GOT3 (cell line): ENCODE results near the gene KLK5.
"Not testable (repeated sequence)": the region's sequence is repeated elsewhere in the genome, so short reads cannot be mapped to it uniquely, and the experiment has no call there.

Source experiments
- DNase-seq: peaks from one replicate; lab custom pipeline; 2025; ENCODE audit warnings: mixed read lengths; lab: John Stamatoyannopoulos, UW

Gene KLK5, protein sequence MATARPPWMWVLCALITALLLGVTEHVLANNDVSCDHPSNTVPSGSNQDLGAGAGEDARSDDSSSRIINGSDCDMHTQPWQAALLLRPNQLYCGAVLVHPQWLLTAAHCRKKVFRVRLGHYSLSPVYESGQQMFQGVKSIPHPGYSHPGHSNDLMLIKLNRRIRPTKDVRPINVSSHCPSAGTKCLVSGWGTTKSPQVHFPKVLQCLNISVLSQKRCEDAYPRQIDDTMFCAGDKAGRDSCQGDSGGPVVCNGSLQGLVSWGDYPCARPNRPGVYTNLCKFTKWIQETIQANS

GRCh38 chr19:50952910-50953309 lies at the start of gene KLK5:
KLK5 (minus strand) TSS chr19:50953038; CDS start chr19:50952657, 381 bp downstream.
- DNase-seq, result no peak

GRCh38 chr19:51002089-51002532 lies 49.3 kb upstream of the KLK5 start:
- DNase-seq, result no peak

- DNase-seq, result no peak
Measured at GRCh38 chr19:51001515-51001914, 48.7 kb upstream of the KLK5 start, which contains the start of gene KLK8. KLK8 (minus strand) TSS chr19:51001604; CDS start chr19:51001167, 437 bp downstream.

- DNase-seq, result no peak
Measured at GRCh38 chr19:51000981-51001380, 48.1 kb upstream of the KLK5 start.

- no peak for DNase-seq
Measured at GRCh38 chr19:51000426-51000825, 47.6 kb upstream of the KLK5 start.

- DNase-seq, result no peak
Measured at GRCh38 chr19:50998686-50999085, 45.8 kb upstream of the KLK5 start.

GRCh38 chr19:50998061-50998460 lies 45.2 kb upstream of the KLK5 start:
- no peak for DNase-seq

DNA sequence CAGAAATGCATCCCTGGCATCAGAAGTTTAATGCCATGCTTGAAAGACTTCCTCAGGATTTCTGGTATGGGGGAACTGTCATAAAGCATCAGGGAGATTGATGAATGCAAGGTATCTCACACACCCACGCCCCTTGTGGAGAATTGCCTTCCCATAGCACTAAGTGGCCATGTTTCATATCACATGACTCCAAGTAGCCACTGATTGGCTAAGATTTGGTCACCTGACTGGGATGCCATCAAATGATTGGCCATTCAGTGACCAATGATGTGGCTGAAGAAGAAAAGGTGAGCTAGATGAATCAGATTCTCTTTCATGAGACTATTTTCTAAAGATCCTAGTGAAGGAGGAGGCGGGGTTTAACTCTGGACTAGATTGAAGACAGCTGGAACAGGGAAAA lies 41.3 kb upstream of the KLK5 start:
- DNase-seq, result no peak

- no peak for DNase-seq
Measured at GRCh38 chr19:50992666-50993035, 39.8 kb upstream of the KLK5 start.

DNA sequence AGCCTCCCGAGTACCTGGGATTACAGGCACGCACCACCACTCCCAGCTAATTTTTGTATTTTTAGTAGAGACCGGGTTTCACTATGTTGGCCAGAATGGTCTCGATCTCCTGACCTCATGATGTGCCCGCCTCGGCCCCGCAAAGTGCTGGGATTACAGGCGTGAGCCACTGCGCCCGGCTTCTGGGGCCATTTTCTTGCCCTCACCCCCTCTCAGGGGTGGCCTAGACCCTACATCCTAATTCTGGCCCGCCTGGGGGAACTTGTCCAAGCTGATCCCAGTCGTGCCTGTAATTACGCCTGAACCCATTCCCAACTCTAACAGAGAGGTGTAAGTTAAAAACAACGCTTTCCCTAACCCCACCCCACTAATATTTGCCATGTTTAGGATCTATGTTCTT lies 31.6 kb upstream of the KLK5 start:
- not testable (repeated sequence) for DNase-seq

DNA sequence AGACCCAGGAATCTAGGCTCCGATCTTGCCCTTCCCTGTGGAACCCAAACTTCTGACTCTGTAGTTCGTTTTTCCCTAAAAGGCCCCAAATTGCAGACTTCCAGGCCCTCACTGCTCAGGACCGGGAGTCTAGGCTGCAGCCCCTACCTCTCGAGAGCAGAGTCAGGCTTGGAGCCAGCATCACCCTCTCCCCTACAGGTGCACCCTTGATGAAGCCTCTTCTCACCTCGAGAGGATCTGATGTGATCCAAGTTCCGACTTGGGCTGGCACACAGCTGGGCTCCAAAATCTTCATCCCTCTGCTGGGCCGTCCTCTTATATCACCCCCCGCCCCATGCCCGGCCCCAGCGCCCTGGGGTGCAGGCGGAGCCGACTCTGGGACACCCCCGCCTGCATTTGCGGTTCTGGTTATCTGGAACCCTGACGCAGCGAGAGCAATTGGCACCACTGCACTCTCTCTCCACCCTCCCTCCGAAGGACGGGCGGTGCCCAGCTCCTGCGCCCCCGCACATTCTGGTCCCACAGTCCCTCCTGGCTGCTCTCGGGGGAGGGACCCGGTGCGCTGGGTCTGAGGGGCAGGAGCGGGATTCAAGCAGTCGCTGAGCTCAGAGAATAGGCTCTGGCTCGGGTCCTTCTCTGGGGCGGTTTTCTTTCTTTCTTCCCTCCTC lies 30.9 kb upstream of the KLK5 start, which contains the start of gene KLK7:
Gene KLK7, minus strand, starts transcription at position 293 of the 668 bp plus-strand sequence. CDS start 1,518 bp downstream, outside the sequence.
- no peak for DNase-seq

GRCh38 chr19:50982186-50982585 lies 29.3 kb upstream of the KLK5 start:
- no peak for DNase-seq

GRCh38 chr19:50981587-50982146 lies 28.8 kb upstream of the KLK5 start:
- no peak for DNase-seq

- DNase-seq, result no peak
Measured at GRCh38 chr19:50980208-50980607, 27.4 kb upstream of the KLK5 start.

DNA sequence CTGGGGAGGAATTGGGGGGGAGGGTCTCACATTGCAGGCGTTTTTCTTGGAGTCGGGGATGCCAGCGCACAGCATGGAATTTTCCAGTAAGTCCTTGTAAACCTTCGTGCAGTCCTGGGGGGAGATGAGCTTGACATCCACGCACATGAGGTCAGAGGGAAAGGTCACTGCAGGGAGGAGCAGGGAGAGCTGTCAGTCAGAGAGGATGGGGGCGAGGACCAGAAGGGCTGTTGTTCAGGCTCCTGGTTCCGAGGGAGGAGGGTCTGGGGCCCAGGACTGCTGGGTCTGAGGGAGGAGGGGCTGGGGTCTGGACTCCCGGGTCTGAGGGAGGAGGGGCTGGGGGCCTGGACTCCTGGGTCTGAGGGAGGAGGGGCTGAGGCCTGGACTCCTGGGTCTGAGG lies 26.9 kb upstream of the KLK5 start:
- no peak for DNase-seq

DNA sequence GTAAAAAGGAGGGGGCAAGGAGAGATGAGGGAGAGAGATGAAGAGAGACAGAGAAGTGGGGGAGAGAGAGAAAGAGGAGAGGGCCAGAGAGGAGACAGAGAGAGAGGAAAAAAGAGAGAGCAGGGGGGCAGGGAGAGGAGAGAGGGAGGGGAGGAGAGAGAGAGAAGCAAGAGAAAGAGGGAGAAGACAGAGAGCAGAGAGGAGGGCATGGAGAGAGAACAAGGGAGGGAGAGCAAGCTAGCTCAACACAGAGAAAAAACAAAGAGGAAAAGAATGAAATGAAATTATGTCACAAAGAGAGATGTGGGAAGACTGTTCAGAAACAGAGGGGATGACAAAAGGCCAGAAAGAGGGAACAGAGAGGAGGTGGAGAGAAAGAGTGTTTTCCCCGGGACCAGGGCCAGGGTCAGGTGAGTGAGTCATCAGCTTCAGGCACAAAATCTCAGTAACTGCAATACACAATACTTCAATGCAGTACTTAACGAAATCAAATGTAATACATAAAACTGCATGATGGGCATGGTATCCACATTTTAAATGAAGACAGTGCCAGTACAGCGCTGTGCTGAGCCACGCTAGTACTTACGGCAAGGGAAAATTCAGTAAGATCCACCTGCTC lies 26.0 kb upstream of the KLK5 start:
- DNase-seq, result no peak

- no peak for DNase-seq
Measured at GRCh38 chr19:50977626-50978025, 24.8 kb upstream of the KLK5 start.

DNA sequence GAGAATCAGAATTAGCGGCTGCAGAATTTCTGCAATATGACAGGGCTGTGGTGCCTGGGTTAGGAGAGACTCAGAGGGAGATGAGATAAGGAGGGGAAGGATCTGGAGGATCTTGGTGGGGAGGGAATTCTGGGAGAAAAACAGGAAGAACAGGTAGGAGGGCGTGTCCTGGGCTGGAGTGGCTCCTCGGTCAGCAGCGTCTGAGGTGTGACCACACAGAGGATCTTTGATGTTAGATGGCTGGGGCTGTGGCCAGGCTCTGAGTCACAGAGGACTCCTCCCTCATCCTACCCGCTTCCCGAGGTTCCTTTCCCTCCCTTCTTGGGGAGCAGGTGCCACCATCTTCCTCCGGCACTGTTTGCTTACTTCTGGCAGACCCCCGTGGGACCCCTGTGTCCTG lies 22.9 kb upstream of the KLK5 start:
- DNase-seq, result no peak

DNA sequence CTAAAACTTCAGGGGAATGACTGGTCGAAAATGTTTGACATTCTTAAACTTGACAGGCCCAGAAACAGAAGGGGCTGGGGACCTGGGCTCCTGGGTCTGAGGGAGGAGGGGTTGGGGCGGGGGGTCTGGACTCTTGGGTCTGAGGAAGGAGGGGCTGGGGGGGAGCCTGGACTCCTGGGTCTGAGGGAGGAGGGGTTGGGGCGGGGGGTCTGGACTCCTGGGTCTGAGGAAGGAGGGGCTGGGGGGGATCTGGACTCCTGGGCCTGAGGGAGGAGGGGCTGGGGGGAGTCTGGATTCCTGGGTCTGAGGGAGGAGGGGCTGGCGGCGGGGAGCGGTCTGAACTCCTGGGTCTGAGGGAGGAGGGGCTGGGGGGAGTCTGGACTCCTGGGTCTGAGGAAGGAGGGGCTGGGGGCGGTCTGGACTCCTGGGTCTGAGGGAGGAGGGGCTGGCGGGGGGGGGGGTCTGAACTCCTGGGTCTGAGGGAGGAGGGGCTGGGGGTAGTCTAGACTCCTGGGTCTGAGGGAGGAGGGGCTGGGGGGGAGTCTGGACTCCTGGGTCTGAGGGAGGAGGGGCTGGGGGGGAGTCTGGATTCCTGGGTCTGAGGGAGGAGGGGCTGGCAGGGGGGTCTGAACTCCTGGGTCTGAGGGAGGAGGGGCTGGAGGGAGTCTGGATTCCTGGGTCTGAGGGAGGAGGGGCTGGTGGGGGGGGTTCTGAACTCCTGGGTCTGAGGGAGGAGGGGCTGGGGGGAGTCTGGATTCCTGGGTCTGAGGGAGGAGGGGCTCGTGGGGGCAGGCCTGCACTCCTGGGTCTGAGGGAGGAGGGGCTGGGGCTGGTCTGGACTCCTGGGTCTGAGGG lies 22.1 kb upstream of the KLK5 start:
- DNase-seq, result no peak

DNA sequence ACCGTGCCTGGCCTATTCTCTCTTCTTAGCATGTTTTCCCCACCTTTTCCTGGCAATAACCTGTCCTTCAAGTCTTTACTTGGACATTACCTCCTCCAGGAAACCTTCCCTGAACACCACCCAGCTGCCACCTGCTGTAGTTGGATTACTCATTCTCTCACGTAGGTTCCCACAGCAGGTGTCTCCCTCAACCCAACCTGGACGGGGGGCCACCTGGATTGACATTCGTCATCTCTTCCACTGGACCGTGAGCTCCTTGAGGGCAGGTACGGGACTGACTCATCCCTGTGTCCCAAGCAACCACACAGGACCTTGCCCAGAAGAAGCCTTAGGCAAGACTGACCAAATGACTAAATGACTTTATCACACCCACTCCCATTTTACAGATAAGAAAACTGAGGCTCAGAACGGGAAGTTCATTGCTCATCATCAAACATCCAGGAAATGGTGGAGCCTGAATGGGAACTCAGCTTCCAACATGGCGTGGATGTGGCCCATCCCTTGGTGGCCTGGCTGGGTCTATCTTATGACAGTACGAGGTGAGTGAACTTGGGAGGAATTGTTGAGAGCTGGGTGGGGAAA lies 20.0 kb upstream of the KLK5 start:
- no peak for DNase-seq

- DNase-seq, result not testable (repeated sequence)
Measured at GRCh38 chr19:50969810-50970209, 17.0 kb upstream of the KLK5 start.
